Measurements from ENCODE around the gene CTH.
"Not testable (repeated sequence)": the region's sequence is repeated elsewhere in the genome, so short reads cannot be mapped to it uniquely, and the experiment has no call there.

Gene CTH

GRCh38 chr1:70410604-70411359, at the start of gene CTH:
Gene CTH (plus strand): TSS chr1:70411268. CDS start chr1:70411416, 148 bp downstream.
- Mint-ChIP-seq H3K4me3 (peak within 1 kb of the TSS; percentile 92), H3K4me1 (ENCODE audit: low read depth) (peaks cover 18% of the 10 kb centered on the region), H3K27ac (peak within 1 kb of the TSS; percentile 85), H3K9me3 (ENCODE audit: low read depth) (no peaks in the 10 kb centered on the region), H3K27me3 (no peaks in the 10 kb centered on the region), H3K36me3 (no peaks in the 10 kb centered on the region)

- Mint-ChIP-seq H3K27me3 (no peaks in the 10 kb centered on the region), H3K4me3 (no peak overlapping the region), H3K9me3 (ENCODE audit: low read depth) (no peaks in the 10 kb centered on the region), H3K4me1 (ENCODE audit: low read depth) (peaks cover 8% of the 10 kb centered on the region), H3K27ac (no peak overlapping the region), H3K36me3 (peaks cover 6% of the 10 kb centered on the region)
Measured at GRCh38 chr1:70361727-70362398, 49.2 kb upstream of the CTH start.

GRCh38 chr1:70364439-70364838, 46.6 kb upstream of the CTH start:
- H3K27ac Mint-ChIP-seq = no peak overlapping the region
- peaks cover 3% of the 10 kb centered on the region for H3K4me1 Mint-ChIP-seq (ENCODE audit: low read depth)
- peaks cover 10% of the 10 kb centered on the region for H3K36me3 Mint-ChIP-seq
- H3K4me3 Mint-ChIP-seq = no peak overlapping the region
- no peaks in the 10 kb centered on the region for H3K27me3 Mint-ChIP-seq
- no peaks in the 10 kb centered on the region for H3K9me3 Mint-ChIP-seq (ENCODE audit: low read depth)

- not testable (repeated sequence) for H3K4me1 Mint-ChIP-seq (ENCODE audit: low read depth); H3K27ac Mint-ChIP-seq; H3K4me3 Mint-ChIP-seq; H3K36me3 Mint-ChIP-seq; H3K9me3 Mint-ChIP-seq (ENCODE audit: low read depth); H3K27me3 Mint-ChIP-seq
Measured at GRCh38 chr1:70366425-70366952, 44.6 kb upstream of the CTH start.

GRCh38 chr1:70366997-70367396, 44.1 kb upstream of the CTH start:
- not testable (repeated sequence) for H3K36me3 Mint-ChIP-seq; H3K9me3 Mint-ChIP-seq (ENCODE audit: low read depth); H3K27ac Mint-ChIP-seq; H3K4me1 Mint-ChIP-seq (ENCODE audit: low read depth); H3K27me3 Mint-ChIP-seq; H3K4me3 Mint-ChIP-seq

GRCh38 chr1:70367397-70367796, 43.7 kb upstream of the CTH start:
- not testable (repeated sequence) for H3K4me1 Mint-ChIP-seq (ENCODE audit: low read depth); H3K27me3 Mint-ChIP-seq; H3K4me3 Mint-ChIP-seq; H3K36me3 Mint-ChIP-seq; H3K9me3 Mint-ChIP-seq (ENCODE audit: low read depth); H3K27ac Mint-ChIP-seq

- not testable (repeated sequence) for H3K27ac Mint-ChIP-seq; H3K4me1 Mint-ChIP-seq (ENCODE audit: low read depth); H3K4me3 Mint-ChIP-seq; H3K36me3 Mint-ChIP-seq; H3K27me3 Mint-ChIP-seq; H3K9me3 Mint-ChIP-seq (ENCODE audit: low read depth)
Measured at GRCh38 chr1:70371586-70371985, 39.5 kb upstream of the CTH start.

GRCh38 chr1:70372426-70372825, 38.6 kb upstream of the CTH start:
- H3K36me3 Mint-ChIP-seq = peaks cover 4% of the 10 kb centered on the region
- no peak overlapping the region for H3K4me3 Mint-ChIP-seq
- no peaks in the 10 kb centered on the region for H3K27me3 Mint-ChIP-seq
- H3K27ac Mint-ChIP-seq = no peak overlapping the region
- no peaks in the 10 kb centered on the region for H3K4me1 Mint-ChIP-seq (ENCODE audit: low read depth)
- no peaks in the 10 kb centered on the region for H3K9me3 Mint-ChIP-seq (ENCODE audit: low read depth)

- H3K36me3 Mint-ChIP-seq; H3K9me3 Mint-ChIP-seq (ENCODE audit: low read depth); H3K4me1 Mint-ChIP-seq (ENCODE audit: low read depth); H3K27me3 Mint-ChIP-seq; H3K4me3 Mint-ChIP-seq; H3K27ac Mint-ChIP-seq: not testable (repeated sequence)
Measured at GRCh38 chr1:70373580-70373979, 37.5 kb upstream of the CTH start.

- Mint-ChIP-seq H3K9me3 (ENCODE audit: low read depth) (no peaks in the 10 kb centered on the region), H3K27me3 (no peaks in the 10 kb centered on the region), H3K4me1 (ENCODE audit: low read depth) (no peaks in the 10 kb centered on the region), H3K36me3 (no peaks in the 10 kb centered on the region), H3K27ac (no peak overlapping the region), H3K4me3 (no peak overlapping the region)
Measured at GRCh38 chr1:70376196-70376595, 34.9 kb upstream of the CTH start.

GRCh38 chr1:70382682-70383081, 28.4 kb upstream of the CTH start:
- Mint-ChIP-seq H3K27me3 (peaks cover 4% of the 10 kb centered on the region), H3K4me1 (ENCODE audit: low read depth) (no peaks in the 10 kb centered on the region), H3K36me3 (no peaks in the 10 kb centered on the region), H3K27ac (no peak overlapping the region), H3K9me3 (ENCODE audit: low read depth) (no peaks in the 10 kb centered on the region), H3K4me3 (no peak overlapping the region)

- Mint-ChIP-seq H3K36me3 (no peaks in the 10 kb centered on the region), H3K27ac (no peak overlapping the region), H3K4me3 (no peak overlapping the region), H3K9me3 (ENCODE audit: low read depth) (no peaks in the 10 kb centered on the region), H3K27me3 (peaks cover 4% of the 10 kb centered on the region), H3K4me1 (ENCODE audit: low read depth) (no peaks in the 10 kb centered on the region)
Measured at GRCh38 chr1:70383483-70383882, 27.6 kb upstream of the CTH start.

- H3K9me3 Mint-ChIP-seq (ENCODE audit: low read depth) = no peaks in the 10 kb centered on the region
- no peak overlapping the region for H3K27ac Mint-ChIP-seq
- H3K4me3 Mint-ChIP-seq = no peak overlapping the region
- no peaks in the 10 kb centered on the region for H3K4me1 Mint-ChIP-seq (ENCODE audit: low read depth)
- H3K27me3 Mint-ChIP-seq = peaks cover 4% of the 10 kb centered on the region
- H3K36me3 Mint-ChIP-seq = no peaks in the 10 kb centered on the region
Measured at GRCh38 chr1:70384542-70384941, 26.5 kb upstream of the CTH start.

- Mint-ChIP-seq H3K36me3 (no peaks in the 10 kb centered on the region), H3K9me3 (ENCODE audit: low read depth) (no peaks in the 10 kb centered on the region), H3K4me3 (no peak overlapping the region), H3K27ac (no peak overlapping the region), H3K27me3 (peaks cover 4% of the 10 kb centered on the region), H3K4me1 (ENCODE audit: low read depth) (no peaks in the 10 kb centered on the region)
Measured at GRCh38 chr1:70385477-70385876, 25.6 kb upstream of the CTH start.

GRCh38 chr1:70386121-70386520, 24.9 kb upstream of the CTH start:
- Mint-ChIP-seq H3K36me3 (no peaks in the 10 kb centered on the region), H3K9me3 (ENCODE audit: low read depth) (no peaks in the 10 kb centered on the region), H3K27me3 (peaks cover 4% of the 10 kb centered on the region), H3K4me3 (no peak overlapping the region), H3K27ac (no peak overlapping the region), H3K4me1 (ENCODE audit: low read depth) (no peaks in the 10 kb centered on the region)

- Mint-ChIP-seq H3K4me1 (ENCODE audit: low read depth) (no peaks in the 10 kb centered on the region), H3K36me3 (no peaks in the 10 kb centered on the region)
Measured at GRCh38 chr1:70387507-70387906, 23.6 kb upstream of the CTH start.

More at GRCh38 chr1:70387507-70387906, 23.6 kb upstream of the CTH start:
- H3K4me3 Mint-ChIP-seq = no peak overlapping the region
- H3K27ac Mint-ChIP-seq = no peak overlapping the region
- H3K9me3 Mint-ChIP-seq (ENCODE audit: low read depth) = no peaks in the 10 kb centered on the region
- peaks cover 4% of the 10 kb centered on the region for H3K27me3 Mint-ChIP-seq
